HCT116 (cell line): ENCODE measurements around the gene MALRD1. TPM values are rescaled to one million over a fixed set of nuclear protein-coding genes. Genes with fewer than 3 reads are reported as not detected.

Experiments used
- ATAC-seq: fragments of 200-7000 bp; cut with Tn5 transposase; 2 replicates; pipeline ENCODE4 v1.9.1; 2020; ENCODE audit warnings: mild to moderate bottlenecking, moderate library complexity
- BruUV-seq: library from RNA; stranded (reverse); fragments of 400-500 nt; replicated peaks from 2 replicates; lab custom pipeline; 2021; lab: Mats Ljungman, UMichigan
- CTCF ChIA-PET: fragments of 300-600 bp; sonication (Branson Sonifier 250); formaldehyde crosslinking; loops from one replicate; lab custom pipeline; 2021; ENCODE audit warnings: antibody characterized with exemption; lab: Charles Lee
- POLR2A ChIA-PET: fragments of 300-600, 350-600 bp; sonication (Branson Sonifier 250); formaldehyde crosslinking; loops from one replicate; lab custom pipeline; 2021; ENCODE audit warnings: antibody characterized with exemption; lab: Charles Lee
- RAD21 ChIA-PET, 2 experiments: fragments of 300-600 bp; sonication (Branson Sonifier 250); formaldehyde crosslinking; loops; one replicate each; lab custom pipeline; 2023; ENCODE audit warnings: low total read pairs in 2 of 2; ENCODE audit not compliant: uncharacterized antibody in 2 of 2, unreplicated experiment in 2 of 2, low non-redundant PET in 1 of 2; lab: Charles Lee
- DNase-seq: peaks from one replicate; pipeline ENCODE4 v3.0.0-alpha.2; 2010; ENCODE audit warnings: low read depth, low spot score
- H2AFZ ChIP-seq: fragments of 200-600 bp; shearing (Covaris generic), sonication (generic); 2 replicates; pipeline ENCODE4 v1.6.1; 2017; ENCODE audit warnings: low read depth, mixed run types, mixed read lengths, antibody characterized with exemption, low read length; ENCODE audit not compliant: poor library complexity, severe bottlenecking
- H3K27ac ChIP-seq: 2 replicates; pipeline ENCODE4 v1.5.1; 2012; ENCODE audit warnings: low read depth, low read length
- H3K27me3 ChIP-seq: fragments of 200-600 bp; sonication (generic); 2 replicates; pipeline ENCODE4 v1.6.1; 2016; ENCODE audit warnings: mixed run types, low read length, mixed read lengths; ENCODE audit not compliant: insufficient read depth
- H3K36me3 ChIP-seq, 2 experiments: fragments of 200-500 bp in 1 of 2; fragments of 200-600 bp in 1 of 2; sonication (Bioruptor generic) in 1 of 2; sonication (generic) in 1 of 2; 2 replicates each; pipeline versions ENCODE4 v1.5.1 to v1.6.1; 2014 to 2016; ENCODE audit warnings: low read length in 2 of 2, inconsistent platforms in 1 of 2, mixed read lengths in 1 of 2, mixed run types in 1 of 2; ENCODE audit not compliant: insufficient read depth in 2 of 2, control insufficient read depth in 1 of 2
- H3K4me1 ChIP-seq, 2 experiments: fragments of 200-600 bp in 1 of 2; sonication (generic) in 1 of 2; 2 replicates each; pipeline versions ENCODE4 v1.5.1 to v1.6.1; 2012 to 2017; ENCODE audit warnings: low read length in 2 of 2, inconsistent platforms in 1 of 2, mild to moderate bottlenecking in 1 of 2, mixed read lengths in 1 of 2, mixed run types in 1 of 2, moderate library complexity in 1 of 2; ENCODE audit not compliant: insufficient read depth in 2 of 2, control insufficient read depth in 1 of 2
- H3K4me2 ChIP-seq: fragments of 200-600 bp; sonication (generic); 2 replicates; pipeline ENCODE4 v1.6.1; 2017; ENCODE audit warnings: mixed run types, low read length, mixed read lengths
- H3K4me3 ChIP-seq, 2 experiments: fragments of 200-600 bp in 1 of 2; sonication (generic) in 1 of 2; replicated peaks in 1 of 2; 2 replicates each; pipeline ENCODE4 v1.5.1; 2011 to 2016; ENCODE audit warnings: low read length in 2 of 2, control low read depth in 1 of 2, low read depth in 1 of 2, mild to moderate bottlenecking in 1 of 2, mixed read lengths in 1 of 2, mixed run types in 1 of 2
- H3K79me2 ChIP-seq: fragments of 200-600 bp; sonication (generic); 2 replicates; pipeline ENCODE4 v1.6.1; 2017; ENCODE audit warnings: mild to moderate bottlenecking, mixed run types, low read length, moderate library complexity, mixed read lengths; ENCODE audit not compliant: insufficient read depth
- H3K9ac ChIP-seq: fragments of 200-600 bp; sonication (generic); 2 replicates; pipeline ENCODE4 v1.6.1; 2016; ENCODE audit warnings: low read length, mixed read lengths
- H3K9me2 ChIP-seq: fragments of 200-600 bp; sonication (generic), shearing (Covaris generic); 2 replicates; pipeline ENCODE4 v1.6.1; 2017; ENCODE audit warnings: mixed run types, mild to moderate bottlenecking, moderate library complexity; ENCODE audit not compliant: insufficient read depth
- H3K9me3 ChIP-seq, 2 experiments: fragments of 200-500 bp in 1 of 2; fragments of 200-600 bp in 1 of 2; sonication (Bioruptor generic) in 1 of 2; sonication (generic) in 1 of 2; 2 replicates each; pipeline ENCODE4 v1.6.1; 2014 to 2017; ENCODE audit warnings: low read length in 2 of 2, mixed read lengths in 2 of 2, inconsistent platforms in 1 of 2, low read depth in 1 of 2, mild to moderate bottlenecking in 1 of 2, mixed run types in 1 of 2, moderate library complexity in 1 of 2; ENCODE audit not compliant: control insufficient read depth in 1 of 2, insufficient read depth in 1 of 2
- H4K20me1 ChIP-seq: fragments of 200-600 bp; sonication (generic), shearing (Covaris generic); 2 replicates; pipeline ENCODE4 v1.6.1; 2017; ENCODE audit warnings: mixed run types, mild to moderate bottlenecking, moderate library complexity; ENCODE audit not compliant: insufficient read depth
- CEBPB ChIP-seq: IDR thresholded peaks from 2 replicates; pipeline ENCODE4 v1.6.1; 2012; ENCODE audit warnings: low read depth
- EGR1 ChIP-seq: IDR thresholded peaks from 2 replicates; pipeline ENCODE4 v1.6.1; 2012; ENCODE audit warnings: low read depth
- FOSL1 ChIP-seq: IDR thresholded peaks from 2 replicates; pipeline ENCODE4 v1.6.1; 2012; ENCODE audit warnings: low read depth
- JUND ChIP-seq: IDR thresholded peaks from 2 replicates; pipeline ENCODE4 v1.6.1; 2012
- POLR2A ChIP-seq: IDR thresholded peaks from 2 replicates; pipeline ENCODE4 v1.7.0; 2011; ENCODE audit warnings: borderline replicate concordance; ENCODE audit not compliant: insufficient read depth, insufficient read length; ENCODE audit errors: extremely low read depth
- POLR2AphosphoS5 ChIP-seq: IDR thresholded peaks from 2 replicates; pipeline ENCODE4 v1.6.1; 2011; ENCODE audit warnings: mild to moderate bottlenecking, low read depth, low read length, moderate library complexity
- RAD21 ChIP-seq: IDR thresholded peaks from 2 replicates; pipeline ENCODE4 v1.6.1; 2012; ENCODE audit warnings: low read depth, mild to moderate bottlenecking
- intact Hi-C: fragments of 100-400 bp; cut with micrococcal nuclease; formaldehyde crosslinking; loops from 2 replicates; pipeline ENCODE4 v1.10.0; 2022
- total RNA-seq: library from RNA; stranded (reverse); gene quantifications from one replicate; pipeline ENCODE4 v1.2.1, GENCODE V29; 2021; ENCODE audit not compliant: unreplicated experiment
- TF ChIP-seq, protein P1 (sequence below): IDR thresholded peaks from 2 replicates; pipeline ENCODE4 v1.6.1; 2012; ENCODE audit warnings: low read depth
- TF ChIP-seq, protein P2 (sequence below): IDR thresholded peaks from 2 replicates; pipeline ENCODE4 v1.6.1; 2012
- TF ChIP-seq, protein P3 (sequence below), 3 experiments: fragments of 200-600 bp in 1 of 3; sonication (generic) in 1 of 3; IDR thresholded peaks in 2 of 3; conservative IDR thresholded peaks in 1 of 3; 2 replicates each; pipeline ENCODE4 v1.5.1; 2012 to 2017; ENCODE audit warnings: low read depth in 2 of 3, low read length in 2 of 3, antibody characterized with exemption in 1 of 3, borderline replicate concordance in 1 of 3, control low read depth in 1 of 3, mild to moderate bottlenecking in 1 of 3, mixed read lengths in 1 of 3, mixed run types in 1 of 3, moderate library complexity in 1 of 3; ENCODE audit not compliant: insufficient read depth in 1 of 3

MALRD1 gene
- total RNA-seq, 1 experiment from 2014 or later: not detected

- TF ChIP-seq JUND (no peak), POLR2AphosphoS5 (no peak), FOSL1 (no peak), EGR1 (no peak), CEBPB (no peak), POLR2A (no peak), RAD21 (no peak)
- TF ChIP-seq, protein P1, sequence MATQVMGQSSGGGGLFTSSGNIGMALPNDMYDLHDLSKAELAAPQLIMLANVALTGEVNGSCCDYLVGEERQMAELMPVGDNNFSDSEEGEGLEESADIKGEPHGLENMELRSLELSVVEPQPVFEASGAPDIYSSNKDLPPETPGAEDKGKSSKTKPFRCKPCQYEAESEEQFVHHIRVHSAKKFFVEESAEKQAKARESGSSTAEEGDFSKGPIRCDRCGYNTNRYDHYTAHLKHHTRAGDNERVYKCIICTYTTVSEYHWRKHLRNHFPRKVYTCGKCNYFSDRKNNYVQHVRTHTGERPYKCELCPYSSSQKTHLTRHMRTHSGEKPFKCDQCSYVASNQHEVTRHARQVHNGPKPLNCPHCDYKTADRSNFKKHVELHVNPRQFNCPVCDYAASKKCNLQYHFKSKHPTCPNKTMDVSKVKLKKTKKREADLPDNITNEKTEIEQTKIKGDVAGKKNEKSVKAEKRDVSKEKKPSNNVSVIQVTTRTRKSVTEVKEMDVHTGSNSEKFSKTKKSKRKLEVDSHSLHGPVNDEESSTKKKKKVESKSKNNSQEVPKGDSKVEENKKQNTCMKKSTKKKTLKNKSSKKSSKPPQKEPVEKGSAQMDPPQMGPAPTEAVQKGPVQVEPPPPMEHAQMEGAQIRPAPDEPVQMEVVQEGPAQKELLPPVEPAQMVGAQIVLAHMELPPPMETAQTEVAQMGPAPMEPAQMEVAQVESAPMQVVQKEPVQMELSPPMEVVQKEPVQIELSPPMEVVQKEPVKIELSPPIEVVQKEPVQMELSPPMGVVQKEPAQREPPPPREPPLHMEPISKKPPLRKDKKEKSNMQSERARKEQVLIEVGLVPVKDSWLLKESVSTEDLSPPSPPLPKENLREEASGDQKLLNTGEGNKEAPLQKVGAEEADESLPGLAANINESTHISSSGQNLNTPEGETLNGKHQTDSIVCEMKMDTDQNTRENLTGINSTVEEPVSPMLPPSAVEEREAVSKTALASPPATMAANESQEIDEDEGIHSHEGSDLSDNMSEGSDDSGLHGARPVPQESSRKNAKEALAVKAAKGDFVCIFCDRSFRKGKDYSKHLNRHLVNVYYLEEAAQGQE: no peak
- TF ChIP-seq, protein P2, sequence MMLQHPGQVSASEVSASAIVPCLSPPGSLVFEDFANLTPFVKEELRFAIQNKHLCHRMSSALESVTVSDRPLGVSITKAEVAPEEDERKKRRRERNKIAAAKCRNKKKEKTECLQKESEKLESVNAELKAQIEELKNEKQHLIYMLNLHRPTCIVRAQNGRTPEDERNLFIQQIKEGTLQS: no peak
- TF ChIP-seq, protein P3, sequence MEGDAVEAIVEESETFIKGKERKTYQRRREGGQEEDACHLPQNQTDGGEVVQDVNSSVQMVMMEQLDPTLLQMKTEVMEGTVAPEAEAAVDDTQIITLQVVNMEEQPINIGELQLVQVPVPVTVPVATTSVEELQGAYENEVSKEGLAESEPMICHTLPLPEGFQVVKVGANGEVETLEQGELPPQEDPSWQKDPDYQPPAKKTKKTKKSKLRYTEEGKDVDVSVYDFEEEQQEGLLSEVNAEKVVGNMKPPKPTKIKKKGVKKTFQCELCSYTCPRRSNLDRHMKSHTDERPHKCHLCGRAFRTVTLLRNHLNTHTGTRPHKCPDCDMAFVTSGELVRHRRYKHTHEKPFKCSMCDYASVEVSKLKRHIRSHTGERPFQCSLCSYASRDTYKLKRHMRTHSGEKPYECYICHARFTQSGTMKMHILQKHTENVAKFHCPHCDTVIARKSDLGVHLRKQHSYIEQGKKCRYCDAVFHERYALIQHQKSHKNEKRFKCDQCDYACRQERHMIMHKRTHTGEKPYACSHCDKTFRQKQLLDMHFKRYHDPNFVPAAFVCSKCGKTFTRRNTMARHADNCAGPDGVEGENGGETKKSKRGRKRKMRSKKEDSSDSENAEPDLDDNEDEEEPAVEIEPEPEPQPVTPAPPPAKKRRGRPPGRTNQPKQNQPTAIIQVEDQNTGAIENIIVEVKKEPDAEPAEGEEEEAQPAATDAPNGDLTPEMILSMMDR (IDR thresholded peaks at IDR 0.05 in 2 of 3, conservative IDR thresholded peaks at IDR 0.05 in 1 of 3; ENCODE audit: borderline replicate concordance in 1 of 3, insufficient read depth in 1 of 3, low read depth in 2 of 3, low read length in 2 of 3): no peak
- H3K9me2 ChIP-seq: no peaks in the 10 kb centered on the region
- H3K4me3 ChIP-seq: no peak overlapping the region
- H3K36me3 ChIP-seq: no peaks in the 10 kb centered on the region
- intact Hi-C loops: no loop called here
- H3K79me2 ChIP-seq: no peaks in the 10 kb centered on the region
- H3K4me2 ChIP-seq: no peak overlapping the region
- H3K27me3 ChIP-seq: no peaks in the 10 kb centered on the region
- ChIA-PET RAD21 (no interaction called here), POLR2A (no interaction called here), CTCF (no interaction called here)
- H2AFZ ChIP-seq: no peak overlapping the region
- no peak overlapping the region for H3K9ac ChIP-seq
- BruUV-seq: no TSS peak
- no peak overlapping the region for H3K27ac ChIP-seq
- H3K4me1 ChIP-seq: no peaks in the 10 kb centered on the region
- no peaks in the 10 kb centered on the region for H4K20me1 ChIP-seq
- H3K9me3 ChIP-seq: peaks cover 4 to 13% of the 10 kb centered on the region in 2 experiments; a peak in 2 of 4 replicates
- DNase-seq: no peak
- no peak for ATAC-seq
Measured at GRCh38 chr10:19317952-19318351, 269.4 kb downstream of the MALRD1 start.
